Hematopoietic multipotent progenitor cell treated with erythropoietin and hydrocortisone succinate and interleukin-3 and kit ligand, for 15 days (in vitro differentiated cells): Measurements from ENCODE around the gene OR7G2.
"Not testable (repeated sequence)": the region's sequence is repeated elsewhere in the genome, so short reads cannot be mapped to it uniquely, and the experiment has no call there.

ENCODE experiments used
- DNase-seq: peaks from one replicate; pipeline ENCODE4 v3.0.0-alpha.2; 2015; ENCODE audit warnings: low spot score

Gene OR7G2

GRCh38 chr19:9073806-9074205 is 33.5 kb downstream of the OR7G2 start:
- no peak for DNase-seq

GRCh38 chr19:9071720-9072119 is 35.6 kb downstream of the OR7G2 start:
- not testable (repeated sequence) for DNase-seq

- no peak for DNase-seq
Observed at GRCh38 chr19:9070066-9070465, 37.2 kb downstream of the OR7G2 start.

GRCh38 chr19:9065457-9066014 is 41.7 kb downstream of the OR7G2 start:
- no peak for DNase-seq

- no peak for DNase-seq
Observed at GRCh38 chr19:9061879-9062278, 45.4 kb downstream of the OR7G2 start.

DNA sequence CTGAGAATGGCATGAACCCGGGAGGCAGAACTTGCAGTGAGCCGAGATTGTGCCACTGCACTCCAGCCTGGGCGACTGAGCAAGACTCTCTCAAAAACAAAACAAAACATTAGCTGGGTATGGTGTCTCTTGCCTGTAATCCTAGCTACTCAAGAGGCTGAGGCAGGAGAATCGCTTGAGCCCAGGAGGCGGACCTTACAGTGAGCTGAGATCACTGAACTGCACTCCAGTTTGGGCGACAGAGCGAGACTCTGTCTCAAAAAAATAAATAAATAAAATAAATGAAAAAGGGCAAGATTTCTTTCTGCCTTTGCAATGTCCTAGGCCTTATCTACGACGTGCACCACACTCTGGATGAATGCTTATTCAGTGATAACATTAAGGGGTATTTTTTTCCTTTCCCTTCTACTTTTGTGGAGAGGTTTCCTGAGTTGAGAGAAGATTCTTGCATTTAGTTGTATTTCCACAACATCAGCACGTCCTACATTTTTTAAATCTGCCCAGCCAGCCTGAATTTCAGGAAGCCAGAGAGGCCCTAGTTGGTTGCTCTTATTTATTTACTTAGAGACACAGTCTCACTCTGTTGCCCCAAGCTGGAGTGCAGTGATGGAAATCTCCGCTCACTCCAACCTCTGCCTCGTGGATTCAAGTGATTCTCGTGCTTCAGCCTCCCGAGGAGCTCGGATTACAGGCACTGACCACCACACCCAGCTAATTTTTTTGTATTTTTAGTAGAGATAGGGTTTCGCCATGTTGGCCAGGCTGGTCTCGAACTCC is 46.5 kb downstream of the OR7G2 start:
- DNase-seq = no peak

GRCh38 chr19:9058905-9059667 is 48.2 kb downstream of the OR7G2 start:
- no peak for DNase-seq

GRCh38 chr19:9057505-9058258 is 49.6 kb downstream of the OR7G2 start:
- no peak for DNase-seq

DNA sequence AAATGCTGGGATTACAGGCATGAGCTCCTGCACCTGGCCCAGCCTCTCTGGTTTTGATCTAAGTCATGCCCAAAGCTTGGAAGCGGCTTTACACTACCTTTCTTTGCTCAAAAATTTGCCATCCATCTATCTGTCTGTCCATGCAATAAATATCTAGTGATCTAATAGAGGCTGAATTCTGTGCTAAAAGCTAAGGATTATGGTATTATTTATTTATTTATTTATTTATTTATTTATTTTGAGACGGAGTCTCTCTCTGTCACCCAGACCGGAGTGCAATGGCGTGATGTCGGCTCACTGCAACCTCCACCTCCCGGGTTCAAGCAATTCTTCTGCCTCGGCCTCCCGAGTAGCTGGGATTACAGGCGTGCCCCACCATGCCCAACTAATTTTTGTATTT is 51.1 kb downstream of the OR7G2 start:
- DNase-seq = not testable (repeated sequence)

DNA sequence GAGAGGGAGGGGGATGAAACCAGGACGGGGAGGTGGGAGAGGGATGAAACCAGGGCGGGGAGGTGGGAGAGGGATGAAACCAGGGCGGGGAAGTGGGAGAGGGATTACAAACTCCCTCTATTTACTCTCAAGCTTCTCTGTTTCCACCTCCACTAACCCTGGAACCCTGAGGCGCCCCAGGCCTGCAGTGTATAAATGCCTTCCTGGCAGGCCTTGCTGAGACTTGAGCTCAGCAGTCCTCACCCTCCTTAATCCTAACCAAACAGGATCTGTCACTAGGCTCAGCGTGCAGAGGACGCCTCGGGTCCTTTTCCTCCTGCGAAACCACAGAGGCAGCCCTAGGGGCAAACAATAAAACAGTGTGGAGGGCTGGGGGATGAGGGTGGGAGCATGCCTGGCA is 52.5 kb downstream of the OR7G2 start:
- DNase-seq = no peak

- no peak for DNase-seq
Observed at GRCh38 chr19:9054207-9054606, 53.1 kb downstream of the OR7G2 start.

GRCh38 chr19:9053674-9054073 is 53.6 kb downstream of the OR7G2 start:
- not testable (repeated sequence) for DNase-seq

GRCh38 chr19:9052894-9053293 is 54.4 kb downstream of the OR7G2 start:
- no peak for DNase-seq
